Neural cell (in vitro differentiated cells): Measurements from ENCODE around the gene MEDAG. TPM values are rescaled to one million over a fixed set of nuclear protein-coding genes. Genes with fewer than 3 reads are reported as not detected.

ENCODE experiments used
- H2AFZ ChIP-seq: fragments of 200-600, 300-800 bp; sonication (generic), shearing (Covaris generic); 2 replicates; pipeline ENCODE4 v1.6.0; 2014; ENCODE audit warnings: low read depth, mild to moderate bottlenecking, antibody characterized with exemption, low read length, moderate library complexity
- H3F3A ChIP-seq: fragments of 200-600 bp; shearing (Covaris generic); 2 replicates; pipeline ENCODE4 v1.6.1; 2016; ENCODE audit warnings: mild to moderate bottlenecking, moderate library complexity, mixed read lengths, antibody characterized with exemption, low read length; ENCODE audit not compliant: insufficient read depth, poor library complexity, severe bottlenecking
- H3K27ac ChIP-seq: fragments of 200-600, 300-800 bp; sonication (generic), shearing (Covaris generic); 2 replicates; pipeline ENCODE4 v1.5.1; 2014; ENCODE audit warnings: mild to moderate bottlenecking, low read length, moderate library complexity
- H3K27me3 ChIP-seq: fragments of 300-800, 200-600 bp; sonication (generic), shearing (Covaris generic); 2 replicates; pipeline ENCODE4 v1.6.0; 2014; ENCODE audit warnings: mild to moderate bottlenecking, low read depth, low read length, moderate library complexity; ENCODE audit not compliant: insufficient read depth
- H3K36me3 ChIP-seq: fragments of 300-800, 200-600 bp; sonication (generic), shearing (Covaris generic); 2 replicates; pipeline ENCODE4 v1.5.1; 2014; ENCODE audit warnings: mild to moderate bottlenecking, antibody characterized with exemption, low read length, moderate library complexity; ENCODE audit not compliant: insufficient read depth
- H3K4me2 ChIP-seq: fragments of 300-800, 200-600 bp; sonication (generic), shearing (Covaris generic); 2 replicates; pipeline ENCODE4 v1.6.0; 2014; ENCODE audit warnings: mild to moderate bottlenecking, low read length
- H3K4me3 ChIP-seq: fragments of 300-800, 200-600 bp; sonication (generic), shearing (Covaris generic); 2 replicates; pipeline ENCODE4 v1.5.1; 2014; ENCODE audit warnings: mild to moderate bottlenecking, low read length, moderate library complexity
- H3K79me2 ChIP-seq: fragments of 200-600 bp; shearing (Covaris generic); replicated peaks from 2 replicates; pipeline ENCODE4 v1.6.0; 2014; ENCODE audit warnings: mild to moderate bottlenecking, low read length, moderate library complexity; ENCODE audit not compliant: insufficient read depth
- H3K9ac ChIP-seq: fragments of 300-800, 200-600 bp; sonication (generic), shearing (Covaris generic); 2 replicates; pipeline ENCODE4 v1.6.1; 2016; ENCODE audit warnings: mild to moderate bottlenecking, low read length, mixed read lengths
- H3K9me2 ChIP-seq: fragments of 200-600 bp; shearing (Covaris generic); 2 replicates; pipeline ENCODE4 v1.6.1; 2016; ENCODE audit warnings: mild to moderate bottlenecking, low read length, mixed read lengths; ENCODE audit not compliant: insufficient read depth
- H3K9me3 ChIP-seq: fragments of 200-600, 300-800 bp; sonication (generic), shearing (Covaris generic); 2 replicates; pipeline ENCODE4 v1.6.1; 2016; ENCODE audit warnings: mild to moderate bottlenecking, mixed run types, low read length, moderate library complexity, mixed read lengths
- H4K20me1 ChIP-seq: fragments of 200-600 bp; shearing (Covaris generic); 2 replicates; pipeline ENCODE4 v1.6.1; 2016; ENCODE audit warnings: mild to moderate bottlenecking, mixed run types; ENCODE audit not compliant: insufficient read depth
- EP300 ChIP-seq: fragments of 450-650 bp; conservative IDR thresholded peaks from 2 replicates; pipeline ENCODE4 v1.6.1; 2014; ENCODE audit warnings: antibody characterized with exemption, mild to moderate bottlenecking, moderate library complexity; ENCODE audit not compliant: poor library complexity, severe bottlenecking
- EZH2 ChIP-seq: fragments of 200-600, 300-800 bp; shearing (Covaris generic), sonication (generic); IDR thresholded peaks from 2 replicates; pipeline ENCODE4 v1.6.1; 2014; ENCODE audit warnings: antibody characterized with exemption, low read length, borderline replicate concordance, mild to moderate bottlenecking; ENCODE audit not compliant: insufficient read depth, poor library complexity, severe bottlenecking
- MXI1 ChIP-seq: fragments of 450-650 bp; conservative IDR thresholded peaks from 2 replicates; pipeline ENCODE4 v1.6.1; 2014; ENCODE audit warnings: antibody characterized with exemption, mild to moderate bottlenecking; ENCODE audit not compliant: poor library complexity, severe bottlenecking
- POLR2AphosphoS5 ChIP-seq: IDR thresholded peaks from 2 replicates; pipeline ENCODE4 v1.6.1; 2012
- RAD21 ChIP-seq: fragments of 450-650 bp; conservative IDR thresholded peaks from 2 replicates; pipeline ENCODE4 v1.6.1; 2014; ENCODE audit warnings: antibody characterized with exemption, mild to moderate bottlenecking, moderate library complexity
- SMC3 ChIP-seq: fragments of 450-650 bp; conservative IDR thresholded peaks from 2 replicates; pipeline ENCODE4 v1.6.1; 2014; ENCODE audit warnings: antibody characterized with exemption, mild to moderate bottlenecking, moderate library complexity; ENCODE audit not compliant: poor library complexity
- TAF1 ChIP-seq: IDR thresholded peaks from 2 replicates; pipeline ENCODE4 v1.6.1; 2012; ENCODE audit warnings: low read depth
- polyA plus RNA-seq: library from polyadenylated mRNA; depleted of rRNA; stranded (reverse); fragments of >200 nt; gene quantifications from 2 replicates; pipeline ENCODE4 v1.2.3, GENCODE V29; 2014
- TF ChIP-seq, protein P1 (sequence below): fragments of 450-650 bp; IDR thresholded peaks from 2 replicates; pipeline ENCODE4 v1.5.1; 2014; ENCODE audit warnings: antibody characterized with exemption, mild to moderate bottlenecking, moderate library complexity; ENCODE audit not compliant: poor library complexity, severe bottlenecking
- TF ChIP-seq, protein P2 (sequence below): IDR thresholded peaks from 2 replicates; pipeline ENCODE4 v1.6.1; 2012; ENCODE audit warnings: borderline replicate concordance

Gene MEDAG
- polyA plus RNA-seq, 1 donor from 2014 or later: not detected

- H3K27ac ChIP-seq: no peak overlapping the region
- H3K79me2 ChIP-seq: no peaks in the 10 kb centered on the region
- H3K4me2 ChIP-seq: peak overlapping the region; percentile 34
- H3K36me3 ChIP-seq: no peaks in the 10 kb centered on the region
- peak overlapping the region; percentile 21 for H3K4me3 ChIP-seq
- H3F3A ChIP-seq: no peaks in the 10 kb centered on the region
- H3K9me3 ChIP-seq: no peaks in the 10 kb centered on the region
- H4K20me1 ChIP-seq: no peaks in the 10 kb centered on the region
- H2AFZ ChIP-seq: no peak overlapping the region
- H3K9ac ChIP-seq: no peak overlapping the region
- no peaks in the 10 kb centered on the region for H3K27me3 ChIP-seq
- TF ChIP-seq EZH2 (no peak), MXI1 (peak; percentile 47), EP300 (peak; percentile 44), POLR2AphosphoS5 (peak; percentile 69)
- no peaks in the 10 kb centered on the region for H3K9me2 ChIP-seq
These were observed 39.4 kb upstream of the MEDAG start for GRCh38 chr13:30866677-30867076.

DNA sequence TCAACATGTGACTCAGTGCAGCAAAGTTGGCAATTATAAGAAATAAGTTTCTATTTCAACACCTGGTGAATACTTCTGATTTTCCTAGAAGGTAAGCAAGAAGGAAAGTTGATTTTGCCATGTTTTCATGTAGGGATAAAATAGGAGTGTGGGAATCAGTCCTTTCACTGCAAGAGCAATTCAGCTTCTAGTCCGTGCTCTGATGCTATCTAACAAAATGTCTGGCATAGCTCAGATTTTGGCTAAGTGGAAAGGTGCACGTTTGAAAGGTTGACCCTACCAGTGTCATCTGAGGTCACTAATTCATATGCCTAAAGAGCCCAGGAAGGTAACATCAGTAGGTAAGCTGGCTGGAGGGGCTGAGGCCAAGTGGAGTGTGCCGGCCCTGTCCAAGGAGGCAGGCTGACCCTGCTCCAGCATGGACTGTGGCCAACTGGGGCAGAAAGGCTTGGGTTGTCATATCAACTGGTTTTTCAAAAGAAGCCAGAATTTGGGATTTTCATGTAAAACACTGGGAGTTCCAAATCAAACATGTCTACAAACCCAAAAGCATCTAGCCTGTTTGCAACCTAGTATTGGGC, 38.9 kb upstream of the MEDAG start:
- TF ChIP-seq EZH2 (no peak), RAD21 (no peak), SMC3 (no peak), POLR2AphosphoS5 (no peak)
- TF ChIP-seq, protein P1, sequence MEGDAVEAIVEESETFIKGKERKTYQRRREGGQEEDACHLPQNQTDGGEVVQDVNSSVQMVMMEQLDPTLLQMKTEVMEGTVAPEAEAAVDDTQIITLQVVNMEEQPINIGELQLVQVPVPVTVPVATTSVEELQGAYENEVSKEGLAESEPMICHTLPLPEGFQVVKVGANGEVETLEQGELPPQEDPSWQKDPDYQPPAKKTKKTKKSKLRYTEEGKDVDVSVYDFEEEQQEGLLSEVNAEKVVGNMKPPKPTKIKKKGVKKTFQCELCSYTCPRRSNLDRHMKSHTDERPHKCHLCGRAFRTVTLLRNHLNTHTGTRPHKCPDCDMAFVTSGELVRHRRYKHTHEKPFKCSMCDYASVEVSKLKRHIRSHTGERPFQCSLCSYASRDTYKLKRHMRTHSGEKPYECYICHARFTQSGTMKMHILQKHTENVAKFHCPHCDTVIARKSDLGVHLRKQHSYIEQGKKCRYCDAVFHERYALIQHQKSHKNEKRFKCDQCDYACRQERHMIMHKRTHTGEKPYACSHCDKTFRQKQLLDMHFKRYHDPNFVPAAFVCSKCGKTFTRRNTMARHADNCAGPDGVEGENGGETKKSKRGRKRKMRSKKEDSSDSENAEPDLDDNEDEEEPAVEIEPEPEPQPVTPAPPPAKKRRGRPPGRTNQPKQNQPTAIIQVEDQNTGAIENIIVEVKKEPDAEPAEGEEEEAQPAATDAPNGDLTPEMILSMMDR: no peak
- Histone ChIP-seq H3K4me2 (no peak overlapping the region), H3F3A (no peaks in the 10 kb centered on the region), H4K20me1 (no peaks in the 10 kb centered on the region), H3K9me2 (no peaks in the 10 kb centered on the region), H2AFZ (no peak overlapping the region), H3K27ac (no peak overlapping the region), H3K9ac (no peak overlapping the region), H3K27me3 (no peaks in the 10 kb centered on the region), H3K36me3 (no peaks in the 10 kb centered on the region), H3K4me3 (peak overlapping the region; percentile 21), H3K79me2 (no peaks in the 10 kb centered on the region), H3K9me3 (no peaks in the 10 kb centered on the region)

DNA sequence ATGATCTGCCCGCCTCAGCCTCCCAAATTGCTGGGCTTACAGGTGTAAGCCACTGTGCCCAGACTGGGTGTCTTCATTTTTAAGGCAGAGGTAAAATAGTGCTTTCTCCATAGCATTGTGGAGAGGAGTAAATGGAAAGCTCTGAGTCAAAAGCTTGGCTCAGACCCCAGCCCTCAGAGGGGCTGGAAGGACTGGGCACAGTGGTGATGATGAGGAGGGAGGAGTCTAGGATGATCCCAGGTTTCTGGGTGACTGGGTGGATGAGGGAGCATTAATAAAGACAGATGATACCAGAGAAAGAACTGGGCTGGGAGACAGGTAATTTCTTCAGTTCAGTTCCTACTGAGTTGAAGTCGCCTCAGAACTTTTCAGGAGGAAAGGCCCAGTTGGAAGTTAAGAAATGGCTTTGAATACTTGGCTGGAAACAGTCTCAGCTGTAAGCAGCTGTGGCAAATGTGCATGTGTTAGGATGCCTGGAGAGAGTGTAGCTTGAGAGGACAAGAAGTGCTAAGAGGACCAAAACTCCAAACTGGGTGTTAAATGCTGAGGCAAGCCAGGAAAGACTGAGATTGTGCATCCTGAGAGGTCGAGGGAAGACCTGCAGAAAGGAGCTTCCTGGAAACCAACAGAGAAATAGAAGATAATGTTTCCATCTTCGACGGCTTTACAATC, 37.1 kb upstream of the MEDAG start:
- Histone ChIP-seq H3K9ac (no peak overlapping the region), H3K27me3 (no peaks in the 10 kb centered on the region), H2AFZ (no peak overlapping the region), H3F3A (no peaks in the 10 kb centered on the region), H3K79me2 (no peaks in the 10 kb centered on the region), H3K9me2 (no peaks in the 10 kb centered on the region), H3K4me3 (no peak overlapping the region), H3K27ac (no peak overlapping the region), H3K36me3 (no peaks in the 10 kb centered on the region), H3K4me2 (no peak overlapping the region), H3K9me3 (no peaks in the 10 kb centered on the region), H4K20me1 (no peaks in the 10 kb centered on the region)
- TF ChIP-seq SMC3 (no peak), POLR2AphosphoS5 (no peak), EP300 (no peak), RAD21 (no peak), MXI1 (no peak), TAF1 (no peak), EZH2 (no peak)
- TF ChIP-seq, protein P2, sequence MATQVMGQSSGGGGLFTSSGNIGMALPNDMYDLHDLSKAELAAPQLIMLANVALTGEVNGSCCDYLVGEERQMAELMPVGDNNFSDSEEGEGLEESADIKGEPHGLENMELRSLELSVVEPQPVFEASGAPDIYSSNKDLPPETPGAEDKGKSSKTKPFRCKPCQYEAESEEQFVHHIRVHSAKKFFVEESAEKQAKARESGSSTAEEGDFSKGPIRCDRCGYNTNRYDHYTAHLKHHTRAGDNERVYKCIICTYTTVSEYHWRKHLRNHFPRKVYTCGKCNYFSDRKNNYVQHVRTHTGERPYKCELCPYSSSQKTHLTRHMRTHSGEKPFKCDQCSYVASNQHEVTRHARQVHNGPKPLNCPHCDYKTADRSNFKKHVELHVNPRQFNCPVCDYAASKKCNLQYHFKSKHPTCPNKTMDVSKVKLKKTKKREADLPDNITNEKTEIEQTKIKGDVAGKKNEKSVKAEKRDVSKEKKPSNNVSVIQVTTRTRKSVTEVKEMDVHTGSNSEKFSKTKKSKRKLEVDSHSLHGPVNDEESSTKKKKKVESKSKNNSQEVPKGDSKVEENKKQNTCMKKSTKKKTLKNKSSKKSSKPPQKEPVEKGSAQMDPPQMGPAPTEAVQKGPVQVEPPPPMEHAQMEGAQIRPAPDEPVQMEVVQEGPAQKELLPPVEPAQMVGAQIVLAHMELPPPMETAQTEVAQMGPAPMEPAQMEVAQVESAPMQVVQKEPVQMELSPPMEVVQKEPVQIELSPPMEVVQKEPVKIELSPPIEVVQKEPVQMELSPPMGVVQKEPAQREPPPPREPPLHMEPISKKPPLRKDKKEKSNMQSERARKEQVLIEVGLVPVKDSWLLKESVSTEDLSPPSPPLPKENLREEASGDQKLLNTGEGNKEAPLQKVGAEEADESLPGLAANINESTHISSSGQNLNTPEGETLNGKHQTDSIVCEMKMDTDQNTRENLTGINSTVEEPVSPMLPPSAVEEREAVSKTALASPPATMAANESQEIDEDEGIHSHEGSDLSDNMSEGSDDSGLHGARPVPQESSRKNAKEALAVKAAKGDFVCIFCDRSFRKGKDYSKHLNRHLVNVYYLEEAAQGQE: no peak
- TF ChIP-seq, protein P1: no peak
